ENCODE results near the gene TEX29.

DNA sequence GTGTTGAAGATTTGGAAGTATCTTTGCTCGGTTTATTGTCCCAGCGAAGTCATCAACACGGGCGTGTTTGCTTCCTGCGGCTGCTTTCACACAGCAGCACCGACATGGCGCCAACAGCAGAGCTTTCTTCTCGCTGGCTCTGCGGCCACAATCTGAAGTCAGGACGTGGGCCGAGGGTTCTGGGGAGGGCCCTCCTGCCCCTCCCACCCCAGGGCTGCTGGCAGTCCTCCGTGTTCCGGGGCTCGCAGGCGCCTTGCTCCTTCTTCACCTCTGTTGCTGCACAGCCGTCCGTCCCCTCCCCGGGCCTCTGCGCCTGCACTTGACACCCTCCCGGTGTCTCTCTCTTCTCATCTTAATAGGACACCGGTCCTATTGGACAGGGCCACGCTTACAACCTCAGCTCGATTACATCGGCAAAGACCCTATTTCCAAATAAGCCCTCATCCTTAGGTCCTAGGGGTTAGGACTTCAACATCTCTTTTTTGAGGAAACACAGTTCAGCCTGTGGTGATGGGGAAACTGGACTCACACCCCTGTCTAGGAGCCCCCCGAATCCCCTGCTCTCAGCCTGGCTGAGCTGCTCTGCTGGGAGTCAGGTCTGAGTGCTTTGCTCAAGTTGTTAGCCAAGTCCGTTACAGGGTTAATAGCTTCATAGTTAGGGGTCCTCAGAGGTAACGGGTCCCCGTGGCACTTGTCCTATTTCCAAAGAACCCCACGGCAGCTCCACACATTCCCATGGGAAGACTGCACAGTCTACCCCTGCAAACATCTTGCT lies 2.7 kb upstream of the TEX29 start:
- TF ChIP-seq, protein P1, sequence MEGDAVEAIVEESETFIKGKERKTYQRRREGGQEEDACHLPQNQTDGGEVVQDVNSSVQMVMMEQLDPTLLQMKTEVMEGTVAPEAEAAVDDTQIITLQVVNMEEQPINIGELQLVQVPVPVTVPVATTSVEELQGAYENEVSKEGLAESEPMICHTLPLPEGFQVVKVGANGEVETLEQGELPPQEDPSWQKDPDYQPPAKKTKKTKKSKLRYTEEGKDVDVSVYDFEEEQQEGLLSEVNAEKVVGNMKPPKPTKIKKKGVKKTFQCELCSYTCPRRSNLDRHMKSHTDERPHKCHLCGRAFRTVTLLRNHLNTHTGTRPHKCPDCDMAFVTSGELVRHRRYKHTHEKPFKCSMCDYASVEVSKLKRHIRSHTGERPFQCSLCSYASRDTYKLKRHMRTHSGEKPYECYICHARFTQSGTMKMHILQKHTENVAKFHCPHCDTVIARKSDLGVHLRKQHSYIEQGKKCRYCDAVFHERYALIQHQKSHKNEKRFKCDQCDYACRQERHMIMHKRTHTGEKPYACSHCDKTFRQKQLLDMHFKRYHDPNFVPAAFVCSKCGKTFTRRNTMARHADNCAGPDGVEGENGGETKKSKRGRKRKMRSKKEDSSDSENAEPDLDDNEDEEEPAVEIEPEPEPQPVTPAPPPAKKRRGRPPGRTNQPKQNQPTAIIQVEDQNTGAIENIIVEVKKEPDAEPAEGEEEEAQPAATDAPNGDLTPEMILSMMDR (conservative IDR thresholded peaks at IDR 0.05; ENCODE audit: low read depth, low read length), result no peak
- TF ChIP-seq POLR2A (IDR thresholded peaks at IDR 0.05; ENCODE audit: low read depth, low read length) (no peak), FOS (IDR thresholded peaks at IDR 0.05; ENCODE audit: low read depth, low read length) (no peak), RFX5 (IDR thresholded peaks at IDR 0.05; ENCODE audit: low read depth, low read length) (no peak), SMC3 (IDR thresholded peaks at IDR 0.05; ENCODE audit: low read depth, low read length) (no peak), NFE2L2 (IDR thresholded peaks at IDR 0.05; ENCODE audit: low read depth, low read length) (no peak), RAD21 (IDR thresholded peaks at IDR 0.05; ENCODE audit: low read length) (no peak), MAFK (IDR thresholded peaks at IDR 0.05; ENCODE audit: low read depth, low read length) (no peak), CEBPB (IDR thresholded peaks at IDR 0.05; ENCODE audit: low read depth, low read length) (no peak), MAZ (IDR thresholded peaks at IDR 0.05; ENCODE audit: borderline replicate concordance, low read depth, low read length) (no peak), BHLHE40 (IDR thresholded peaks at IDR 0.05; ENCODE audit: low read depth, low read length) (no peak), MXI1 (IDR thresholded peaks at IDR 0.05; ENCODE audit: borderline replicate concordance, low read depth, low read length) (no peak)
- TF ChIP-seq, protein P2, sequence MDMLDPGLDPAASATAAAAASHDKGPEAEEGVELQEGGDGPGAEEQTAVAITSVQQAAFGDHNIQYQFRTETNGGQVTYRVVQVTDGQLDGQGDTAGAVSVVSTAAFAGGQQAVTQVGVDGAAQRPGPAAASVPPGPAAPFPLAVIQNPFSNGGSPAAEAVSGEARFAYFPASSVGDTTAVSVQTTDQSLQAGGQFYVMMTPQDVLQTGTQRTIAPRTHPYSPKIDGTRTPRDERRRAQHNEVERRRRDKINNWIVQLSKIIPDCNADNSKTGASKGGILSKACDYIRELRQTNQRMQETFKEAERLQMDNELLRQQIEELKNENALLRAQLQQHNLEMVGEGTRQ (IDR thresholded peaks at IDR 0.05; ENCODE audit: low read depth, low read length), result no peak

All from IMR-90 (cell line).